H1 (cell line): ENCODE measurements around the gene SHROOM4. TPM values are rescaled to one million over a fixed set of nuclear protein-coding genes. Genes with fewer than 3 reads are reported as not detected.

Experiments used
- CTCF ChIA-PET: fragments of 300-600 bp; sonication (Branson Sonifier 250); formaldehyde crosslinking; loops from one replicate; lab custom pipeline; 2021; ENCODE audit not compliant: partially characterized antibody; lab: Charles Lee
- POLR2A ChIA-PET: fragments of 300-600 bp; sonication (Branson Sonifier 250); formaldehyde crosslinking; loops from one replicate; lab custom pipeline; 2021; ENCODE audit warnings: inconsistent platforms; ENCODE audit not compliant: partially characterized antibody; lab: Charles Lee
- DNase-seq, 2 experiments: peaks; one replicate each; pipeline versions ENCODE4 v3.0.0 to v3.0.0-alpha.2; 2010 to 2022; ENCODE audit warnings: low spot score in 2 of 2, low read depth in 1 of 2, mixed read lengths in 1 of 2
- FAIRE-seq: peaks from 2 replicates; lab custom pipeline; 2011; peaks lifted over from hg19 to GRCh38; lab: Jason Lieb, UNC
- H2AFZ ChIP-seq: 2 replicates; pipeline ENCODE4 v1.8.1; 2012; ENCODE audit warnings: low read length, inconsistent platforms
- H2AK5ac ChIP-seq: 2 replicates; pipeline ENCODE4 v1.6.1; 2013; ENCODE audit warnings: low read depth, low read length
- H2BK120ac ChIP-seq: replicated peaks from 2 replicates; pipeline ENCODE3; 2013; ENCODE audit warnings: low read depth, low read length, inconsistent platforms
- H2BK12ac ChIP-seq: 2 replicates; pipeline ENCODE4 v1.6.1; 2013; ENCODE audit warnings: low read depth, low read length
- H2BK15ac ChIP-seq: 2 replicates; pipeline ENCODE4 v1.6.1; 2013; ENCODE audit warnings: low read length
- H2BK20ac ChIP-seq: 2 replicates; pipeline ENCODE4 v1.6.1; 2013; ENCODE audit warnings: low read length
- H2BK5ac ChIP-seq: 2 replicates; pipeline ENCODE4 v1.6.1; 2013; ENCODE audit warnings: low read depth, low read length
- H3K14ac ChIP-seq: 2 replicates; pipeline ENCODE4 v1.6.1; 2013; ENCODE audit warnings: inconsistent platforms; ENCODE audit not compliant: insufficient read length
- H3K18ac ChIP-seq: 2 replicates; pipeline ENCODE4 v1.6.1; 2013; ENCODE audit warnings: low read length; ENCODE audit errors: extremely low read depth
- H3K23ac ChIP-seq: 2 replicates; pipeline ENCODE4 v1.6.1; 2013; ENCODE audit warnings: inconsistent platforms; ENCODE audit not compliant: insufficient read length
- H3K23me2 ChIP-seq: 2 replicates; pipeline ENCODE4 v1.6.1; 2013; ENCODE audit warnings: low read depth, low read length
- H3K27ac ChIP-seq: 2 replicates; pipeline ENCODE4 v1.6.1; 2011; ENCODE audit warnings: low read depth, low read length, inconsistent platforms
- H3K27me3 ChIP-seq, 4 experiments: replicated peaks in 1 of 4; 1 replicate in 1 of 4; 2 replicates in 3 of 4; pipeline versions ENCODE4 v1.6.1 to v1.8.1; 2011 to 2013; ENCODE audit warnings: low read length in 3 of 4, mild to moderate bottlenecking in 3 of 4, inconsistent platforms in 2 of 4, mixed read lengths in 2 of 4, moderate library complexity in 1 of 4; ENCODE audit not compliant: control insufficient read depth in 3 of 4, insufficient read depth in 3 of 4; ENCODE audit errors: extremely low read depth in 1 of 4
- H3K36me3 ChIP-seq, 4 experiments: 2 replicates each; pipeline versions ENCODE4 v1.6.1 to v1.8.1; 2011 to 2013; ENCODE audit warnings: mild to moderate bottlenecking in 4 of 4, low read length in 3 of 4, moderate library complexity in 2 of 4, control low read depth in 1 of 4, inconsistent platforms in 1 of 4; ENCODE audit not compliant: insufficient read depth in 4 of 4, control insufficient read depth in 2 of 4
- H3K4ac ChIP-seq: replicated peaks from 2 replicates; pipeline ENCODE3; 2013; ENCODE audit warnings: low read length, low read depth, mixed read lengths, inconsistent platforms; ENCODE audit not compliant: insufficient read length
- H3K4me1 ChIP-seq, 4 experiments: replicated peaks in 1 of 4; 1 replicate in 1 of 4; 2 replicates in 3 of 4; pipeline versions ENCODE4 v1.6.1 to v1.8.1; 2011 to 2013; ENCODE audit warnings: low read length in 3 of 4, inconsistent platforms in 2 of 4, mixed read lengths in 1 of 4; ENCODE audit not compliant: insufficient read depth in 4 of 4, control insufficient read depth in 3 of 4
- H3K4me2 ChIP-seq, 2 experiments: 2 replicates each; pipeline versions ENCODE4 v1.6.1 to v1.8.1; 2011 to 2013; ENCODE audit warnings: low read depth in 2 of 2, low read length in 2 of 2, control low read depth in 1 of 2, inconsistent platforms in 1 of 2, mild to moderate bottlenecking in 1 of 2; ENCODE audit not compliant: insufficient read depth in 1 of 2
- H3K4me3 ChIP-seq, 4 experiments: fragments of 200-600, 300-600 bp in 1 of 4; sonication (generic), shearing (Covaris generic), sonication (Bioruptor Twin) in 1 of 4; 2 replicates each; pipeline versions ENCODE4 v1.5.1 to v1.8.1; 2011 to 2016; ENCODE audit warnings: low read length in 4 of 4, low read depth in 3 of 4, control low read depth in 2 of 4, inconsistent platforms in 2 of 4, mild to moderate bottlenecking in 2 of 4, mixed read lengths in 1 of 4, moderate library complexity in 1 of 4; ENCODE audit not compliant: insufficient read depth in 2 of 4; ENCODE audit errors: extremely low read depth in 1 of 4
- H3K56ac ChIP-seq: replicated peaks from 2 replicates; pipeline ENCODE3; 2013; ENCODE audit warnings: low read depth, mild to moderate bottlenecking, mixed read lengths, low read length, inconsistent platforms; ENCODE audit not compliant: insufficient read length
- H3K79me1 ChIP-seq: 2 replicates; pipeline ENCODE4 v1.6.1; 2013; ENCODE audit warnings: low read depth, low read length, control low read depth
- H3K79me2 ChIP-seq, 2 experiments: 2 replicates each; pipeline versions ENCODE4 v1.6.1 to v1.8.1; 2012 to 2013; ENCODE audit warnings: low read length in 2 of 2, mild to moderate bottlenecking in 2 of 2, inconsistent platforms in 1 of 2; ENCODE audit not compliant: insufficient read depth in 2 of 2, control insufficient read depth in 1 of 2
- H3K9ac ChIP-seq, 4 experiments: replicated peaks in 1 of 4; 1 replicate in 1 of 4; 2 replicates in 3 of 4; pipeline versions ENCODE4 v1.6.1 to v1.8.1; 2011 to 2013; ENCODE audit warnings: low read depth in 3 of 4, low read length in 3 of 4, control low read depth in 2 of 4, mild to moderate bottlenecking in 2 of 4, moderate library complexity in 2 of 4, inconsistent platforms in 1 of 4; ENCODE audit errors: extremely low read depth in 1 of 4
- H3K9me3 ChIP-seq, 2 experiments: 2 replicates each; pipeline versions ENCODE4 v1.6.1 to v1.8.1; 2012 to 2013; ENCODE audit warnings: mild to moderate bottlenecking in 2 of 2, moderate library complexity in 2 of 2, control low read depth in 1 of 2, inconsistent platforms in 1 of 2, low read depth in 1 of 2, low read length in 1 of 2, mixed read lengths in 1 of 2; ENCODE audit not compliant: insufficient read depth in 2 of 2
- H4K20me1 ChIP-seq, 2 experiments: replicated peaks in 1 of 2; 2 replicates each; pipeline versions ENCODE3 to v1.8.1; 2011 to 2013; ENCODE audit warnings: inconsistent platforms in 2 of 2, low read length in 2 of 2, mild to moderate bottlenecking in 1 of 2; ENCODE audit not compliant: insufficient read depth in 2 of 2, control insufficient read depth in 1 of 2
- H4K5ac ChIP-seq: 2 replicates; pipeline ENCODE4 v1.6.1; 2013; ENCODE audit warnings: low read length, low read depth, mixed read lengths, inconsistent platforms; ENCODE audit not compliant: insufficient read length
- H4K8ac ChIP-seq: 2 replicates; pipeline ENCODE4 v1.8.0; 2013; ENCODE audit warnings: mild to moderate bottlenecking, moderate library complexity, low read length, inconsistent platforms; ENCODE audit not compliant: insufficient read depth; ENCODE audit errors: extremely low read depth
- H4K91ac ChIP-seq: replicated peaks from 2 replicates; pipeline ENCODE3; 2013; ENCODE audit warnings: low read length, mixed read lengths, inconsistent platforms; ENCODE audit not compliant: insufficient read length
- CREB1 ChIP-seq: IDR thresholded peaks from 2 replicates; pipeline ENCODE4 v1.6.1; 2012; ENCODE audit warnings: inconsistent platforms
- EGR1 ChIP-seq: IDR thresholded peaks from 2 replicates; pipeline ENCODE4 v1.6.1; 2011; ENCODE audit warnings: low read depth, low read length, borderline replicate concordance
- EZH2 ChIP-seq: fragments of 200-600 bp; sonication (generic); IDR thresholded peaks from 2 replicates; pipeline ENCODE4 v1.7.1; 2012; ENCODE audit warnings: low read depth, mild to moderate bottlenecking, moderate library complexity, low read length, inconsistent platforms; ENCODE audit not compliant: severe bottlenecking
- RBBP5 ChIP-seq: IDR thresholded peaks from 2 replicates; pipeline ENCODE4 v1.7.1; 2012; ENCODE audit warnings: low read depth, mild to moderate bottlenecking, inconsistent platforms, low read length, moderate library complexity, borderline replicate concordance
- SIN3A ChIP-seq, 2 experiments: IDR thresholded peaks in 1 of 2; conservative IDR thresholded peaks in 1 of 2; 2 replicates each; pipeline ENCODE4 v1.6.1; 2011 to 2012; ENCODE audit warnings: low read length in 2 of 2, improper control_type of control experiment in 1 of 2, low read depth in 1 of 2, mild to moderate bottlenecking in 1 of 2
- SP2 ChIP-seq: IDR thresholded peaks from 2 replicates; pipeline ENCODE4 v1.6.1; 2012; ENCODE audit warnings: mild to moderate bottlenecking, low read length, inconsistent platforms
- SRF ChIP-seq: IDR thresholded peaks from 2 replicates; pipeline ENCODE4 v1.6.1; 2011; ENCODE audit warnings: mild to moderate bottlenecking, low read depth, low read length, moderate library complexity
- WGBS, 2 experiments: shearing (Covaris generic) in 1 of 2; methylation state at CpG; one replicate each; pipeline versions ENCODE4 v1.1.6 to v1.1.7; 2013 to 2015; ENCODE audit warnings: low lambda C conversion rate in 2 of 2, mixed read lengths in 2 of 2, inconsistent platforms in 1 of 2, low coverage in 1 of 2, missing lambda C conversion rate in 1 of 2; ENCODE audit not compliant: insufficient replicate concordance in 2 of 2, insufficient coverage in 1 of 2, insufficient read length in 1 of 2; ENCODE audit errors: extremely low coverage in 1 of 2, missing lambda C conversion rate in 1 of 2; 5-methylcytosine and 5-hydroxymethylcytosine counted together
- polyA plus RNA-seq, 7 experiments: library from polyadenylated mRNA; depleted of rRNA in 3 of 7; stranded (reverse) in 5 of 7; unstranded in 2 of 7; fragments of >200 nt in 5 of 7; fragments of 200-250 nt in 2 of 7; gene quantifications; 1 replicate in 5 of 7; 2 replicates in 1 of 7; 4 replicates in 1 of 7; pipeline versions ENCODE4 v1.2.1 to v1.2.3, GENCODE V29; 2011 to 2013; ENCODE audit warnings: missing spikeins in 2 of 7, mixed read lengths in 2 of 7
- total RNA-seq: library from RNA; stranded (reverse); fragmentation: NEBNext Ultra II Directional; extraction: Animal tissue kit (Norgen Biotek cat#: 25700); gene quantifications from 2 replicates; pipeline ENCODE4 v1.2.1, GENCODE V29; 2021

The SHROOM4 gene
- total and polyA plus RNA-seq, 2 of the 8 experiments (the other 6 are each of a cell fraction or from before 2014, with no cell fraction given), result 1.6 to 5.6 TPM

- Histone ChIP-seq H4K20me1 (no peaks in the 10 kb centered on the region), H2BK20ac (no peak overlapping the region), H2AFZ (no peak overlapping the region), H3K9me3 (no peaks in the 10 kb centered on the region), H3K4me2 (no peak overlapping the region), H3K4me3 (no peak overlapping the region), H4K8ac (no peak overlapping the region), H3K18ac (no peak overlapping the region), H3K4ac (no peak overlapping the region), H3K23me2 (no peaks in the 10 kb centered on the region), H3K27me3 (no peaks in the 10 kb centered on the region), H3K56ac (no peak overlapping the region), H3K9ac (no peak overlapping the region), H2BK12ac (no peak overlapping the region), H3K79me1 (no peaks in the 10 kb centered on the region), H3K23ac (no peak overlapping the region), H2AK5ac (no peak overlapping the region), H2BK5ac (no peak overlapping the region), H3K79me2 (no peaks in the 10 kb centered on the region), H2BK120ac (no peak overlapping the region), H2BK15ac (no peak overlapping the region), H4K5ac (no peak overlapping the region), H3K4me1 (peaks cover 0 to 4% (median 1%) of the 10 kb centered on the region in 4 experiments; a peak in 2 of 7 replicates), H3K27ac (no peak overlapping the region), H3K36me3 (no peaks in the 10 kb centered on the region), H4K91ac (no peak overlapping the region), H3K14ac (no peak overlapping the region)
- DNase-seq, result no peak
- ChIA-PET POLR2A (no interaction called here), CTCF (no interaction called here)
- WGBS, 2 experiments, result 82% methylated on average over 4 of the region's 6 CpGs; no CpG with 5 or more reads in 1 of the 2 experiments
- TF ChIP-seq SP2 (no peak), EGR1 (no peak), CREB1 (no peak), RBBP5 (no peak), EZH2 (no peak), SRF (no peak), SIN3A (conservative IDR thresholded peaks at IDR 0.05 in 1 of 2, IDR thresholded peaks at IDR 0.05 in 1 of 2; ENCODE audit: low read depth in 1 of 2, low read length in 2 of 2) (no peak)
- FAIRE-seq, result no peak
Measured at GRCh38 chrX:50629774-50630173, 184.2 kb downstream of the SHROOM4 start.
